Measurements from ENCODE around the gene ADAD2.

GRCh38 chr16:84182680-84183571 lies 8.0 kb upstream of the ADAD2 start:
- TF ChIP-seq SPI1 (IDR thresholded peaks at IDR 0.05; ENCODE audit: borderline replicate concordance, insufficient read depth, low read depth, low read length) (no peak), BHLHE40 (IDR thresholded peaks at IDR 0.05; ENCODE audit: borderline replicate concordance in 1 of 2, low read depth in 2 of 2, low read length in 1 of 2) (no peak), ASH2L (IDR thresholded peaks at IDR 0.05; ENCODE audit: borderline replicate concordance, low read depth) (no peak)
- TF ChIP-seq, protein P1, sequence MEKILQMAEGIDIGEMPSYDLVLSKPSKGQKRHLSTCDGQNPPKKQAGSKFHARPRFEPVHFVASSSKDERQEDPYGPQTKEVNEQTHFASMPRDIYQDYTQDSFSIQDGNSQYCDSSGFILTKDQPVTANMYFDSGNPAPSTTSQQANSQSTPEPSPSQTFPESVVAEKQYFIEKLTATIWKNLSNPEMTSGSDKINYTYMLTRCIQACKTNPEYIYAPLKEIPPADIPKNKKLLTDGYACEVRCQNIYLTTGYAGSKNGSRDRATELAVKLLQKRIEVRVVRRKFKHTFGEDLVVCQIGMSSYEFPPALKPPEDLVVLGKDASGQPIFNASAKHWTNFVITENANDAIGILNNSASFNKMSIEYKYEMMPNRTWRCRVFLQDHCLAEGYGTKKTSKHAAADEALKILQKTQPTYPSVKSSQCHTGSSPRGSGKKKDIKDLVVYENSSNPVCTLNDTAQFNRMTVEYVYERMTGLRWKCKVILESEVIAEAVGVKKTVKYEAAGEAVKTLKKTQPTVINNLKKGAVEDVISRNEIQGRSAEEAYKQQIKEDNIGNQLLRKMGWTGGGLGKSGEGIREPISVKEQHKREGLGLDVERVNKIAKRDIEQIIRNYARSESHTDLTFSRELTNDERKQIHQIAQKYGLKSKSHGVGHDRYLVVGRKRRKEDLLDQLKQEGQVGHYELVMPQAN (conservative IDR thresholded peaks at IDR 0.05): no peak

Data from GM12878 (cell line).